Panc1 (cell line): ENCODE results near the gene ANTXR1. TPM values are rescaled to one million over a fixed set of nuclear protein-coding genes. Genes with fewer than 3 reads are reported as not detected.
"Not testable (repeated sequence)": the region's sequence is repeated elsewhere in the genome, so short reads cannot be mapped to it uniquely, and the experiment has no call there.

Experiments used
- ATAC-seq: fragments of 200-7000 bp; cut with Tn5 transposase; 2 replicates; pipeline ENCODE4 v1.9.1; 2020; ENCODE audit warnings: mild to moderate bottlenecking, moderate library complexity
- BruUV-seq: library from RNA; stranded (reverse); fragments of 400-500 nt; replicated peaks from 2 replicates; lab custom pipeline; 2021; lab: Mats Ljungman, UMichigan
- CTCF ChIA-PET: fragments of 300-600 bp; sonication (Branson Sonifier 250); formaldehyde crosslinking; loops from one replicate; lab custom pipeline; 2022; ENCODE audit warnings: antibody characterized with exemption; lab: Charles Lee
- POLR2A ChIA-PET: fragments of 300-600 bp; sonication (Branson Sonifier 250); formaldehyde crosslinking; loops from one replicate; lab custom pipeline; 2022; ENCODE audit warnings: antibody characterized with exemption; lab: Charles Lee
- DNase-seq: peaks from one replicate; pipeline ENCODE4 v3.0.0-alpha.2; 2010; ENCODE audit warnings: low read depth, low spot score
- H3K27ac ChIP-seq: 2 replicates; pipeline ENCODE4 v1.5.1; 2011; ENCODE audit warnings: mild to moderate bottlenecking, low read length, inconsistent platforms
- H3K27me3 ChIP-seq: fragments of 200-500 bp; sonication (Bioruptor generic); 2 replicates; pipeline ENCODE4 v1.6.0; 2014; ENCODE audit warnings: low read length, inconsistent platforms; ENCODE audit not compliant: control insufficient read depth, insufficient read depth
- H3K36me3 ChIP-seq: fragments of 200-500 bp; sonication (Bioruptor generic); 2 replicates; pipeline ENCODE4 v1.5.1; 2014; ENCODE audit warnings: inconsistent platforms, mild to moderate bottlenecking, low read length, moderate library complexity; ENCODE audit not compliant: control insufficient read depth, insufficient read depth
- H3K4me1 ChIP-seq: 2 replicates; pipeline ENCODE4 v1.5.1; 2011; ENCODE audit warnings: inconsistent platforms, mild to moderate bottlenecking, low read length, moderate library complexity; ENCODE audit not compliant: control insufficient read depth, insufficient read depth
- H3K4me3 ChIP-seq, 2 experiments: 2 replicates each; pipeline ENCODE4 v1.5.1; 2011 to 2012; ENCODE audit warnings: low read depth in 2 of 2, low read length in 2 of 2, mild to moderate bottlenecking in 2 of 2, inconsistent platforms in 1 of 2, moderate library complexity in 1 of 2
- H3K9me3 ChIP-seq: fragments of 200-500 bp; sonication (Bioruptor generic); 2 replicates; pipeline ENCODE4 v1.5.1; 2014; ENCODE audit warnings: low read depth, mild to moderate bottlenecking, inconsistent platforms, low read length, moderate library complexity; ENCODE audit not compliant: control insufficient read depth, insufficient read depth
- CTCF ChIP-seq: fragments of 450-650 bp; IDR thresholded peaks from 2 replicates; pipeline ENCODE4 v1.5.1; 2017; ENCODE audit warnings: mild to moderate bottlenecking
- POLR2AphosphoS5 ChIP-seq: IDR thresholded peaks from 2 replicates; pipeline ENCODE4 v1.6.1; 2012; ENCODE audit warnings: mild to moderate bottlenecking, low read depth, low read length, moderate library complexity
- REST ChIP-seq, 2 experiments: IDR thresholded peaks; 2 replicates each; pipeline ENCODE4 v1.6.1; 2011 to 2012; ENCODE audit warnings: low read depth in 2 of 2, control low read depth in 1 of 2, low read length in 1 of 2, mild to moderate bottlenecking in 1 of 2, moderate library complexity in 1 of 2; ENCODE audit not compliant: insufficient read depth in 1 of 2
- SIN3A ChIP-seq: IDR thresholded peaks from 2 replicates; pipeline ENCODE4 v1.6.1; 2012; ENCODE audit warnings: low read depth, mild to moderate bottlenecking, low read length, moderate library complexity, borderline replicate concordance; ENCODE audit not compliant: insufficient read depth
- TCF7L2 ChIP-seq: IDR thresholded peaks from 2 replicates; pipeline ENCODE4 v1.6.1; 2011; ENCODE audit warnings: mild to moderate bottlenecking, low read depth, low read length, inconsistent platforms
- in situ Hi-C: cut with HindIII; loops from 2 replicates; pipeline ENCODE4 v1.10.0; 2016; ENCODE audit warnings: low sequenced_read_pairs, low pct_unique_long_range_greater_than_20kb
- intact Hi-C: fragments of 100-400 bp; cut with micrococcal nuclease; formaldehyde crosslinking; loops from one replicate; pipeline ENCODE4 v1.10.0; 2022; ENCODE audit not compliant: unreplicated experiment
- total RNA-seq: library from RNA; stranded (reverse); gene quantifications from one replicate; pipeline ENCODE4 v1.2.1, GENCODE V29; 2021; ENCODE audit not compliant: unreplicated experiment

ANTXR1 gene
- total RNA-seq, 1 experiment from 2014 or later, result 132 TPM

- DNase-seq, result no peak
Observed at GRCh38 chr2:69226903-69227302, 213.9 kb downstream of the ANTXR1 start.

GRCh38 chr2:69227716-69228115 lies 214.7 kb downstream of the ANTXR1 start:
- ChIA-PET CTCF (interaction anchor here (0.6 kb wide), 1 partner anchor 78 kb away, joined by 6 read pairs; no protein-coding TSS in a partner anchor), POLR2A (no interaction called here)
- Histone ChIP-seq H3K4me1 (peaks cover 5% of the 10 kb centered on the region), H3K27me3 (no peaks in the 10 kb centered on the region), H3K36me3 (no peaks in the 10 kb centered on the region), H3K4me3 (no peak overlapping the region), H3K27ac (peak overlapping the region; percentile 48; the same call in 1 of the 2 replicates), H3K9me3 (no peaks in the 10 kb centered on the region)
- ATAC-seq, result no peak
- TF ChIP-seq SIN3A (no peak), CTCF (no peak), REST (IDR thresholded peaks at IDR 0.05; ENCODE audit: insufficient read depth in 1 of 2, low read depth in 2 of 2, low read length in 1 of 2) (no peak), POLR2AphosphoS5 (no peak)
- BruUV-seq, result no TSS peak
- no peak for DNase-seq
- in situ Hi-C loops, result no loop called here
- intact Hi-C loops, result no loop called here

More at GRCh38 chr2:69226903-69227302, 213.9 kb downstream of the ANTXR1 start:
- in situ Hi-C loops (no loop called here), intact Hi-C loops (no loop called here)
- TF ChIP-seq POLR2AphosphoS5 (no peak), SIN3A (no peak), REST (IDR thresholded peaks at IDR 0.05; ENCODE audit: insufficient read depth in 1 of 2, low read depth in 2 of 2, low read length in 1 of 2) (no peak), CTCF (no peak), TCF7L2 (no peak)
- Histone ChIP-seq H3K9me3 (no peaks in the 10 kb centered on the region), H3K4me1 (peaks cover 5% of the 10 kb centered on the region), H3K27ac (no peak overlapping the region), H3K36me3 (no peaks in the 10 kb centered on the region), H3K27me3 (no peaks in the 10 kb centered on the region), H3K4me3 (no peak overlapping the region)
- no peak for ATAC-seq
- ChIA-PET POLR2A (no interaction called here), CTCF (no interaction called here)
- no TSS peak for BruUV-seq

GRCh38 chr2:69230946-69231345 lies 218.0 kb downstream of the ANTXR1 start:
- BruUV-seq, in situ Hi-C loops, H3K27ac ChIP-seq, H3K27me3 ChIP-seq, H3K4me1 ChIP-seq, CTCF ChIA-PET, DNase-seq, H3K36me3 ChIP-seq, ATAC-seq, H3K9me3 ChIP-seq, H3K4me3 ChIP-seq, intact Hi-C loops: not testable (repeated sequence)
- POLR2A ChIA-PET, result interaction anchor here (0.6 kb wide), 1 partner anchor 37 kb away, joined by 4 read pairs; no protein-coding TSS in a partner anchor
